OCI-LY1 (cell line): ENCODE measurements around the gene FAM229A.
A peak's percentile ranks its signal among the peaks of the same experiment; 100 is the strongest.

Experiments
- H2AFZ ChIP-seq: fragments of 200-600 bp; sonication (generic), shearing (Covaris generic); 2 replicates; pipeline ENCODE4 v1.6.0; 2014; ENCODE audit warnings: antibody characterized with exemption, mild to moderate bottlenecking, low read length
- H3F3A ChIP-seq: fragments of 200-600 bp; sonication (generic), shearing (Covaris generic); 2 replicates; pipeline ENCODE4 v1.6.0; 2014; ENCODE audit warnings: mild to moderate bottlenecking, antibody characterized with exemption, low read length, moderate library complexity; ENCODE audit not compliant: insufficient read depth
- H3K27ac ChIP-seq: fragments of 200-600 bp; sonication (generic); 2 replicates; pipeline ENCODE4 v1.5.1; 2014; ENCODE audit warnings: low read length, mixed run types, mild to moderate bottlenecking, low read depth; ENCODE audit not compliant: poor library complexity, severe bottlenecking
- H3K27me3 ChIP-seq: fragments of 200-600 bp; sonication (generic); 2 replicates; pipeline ENCODE4 v1.6.0; 2014; ENCODE audit warnings: antibody characterized with exemption, mild to moderate bottlenecking, low read length, moderate library complexity; ENCODE audit not compliant: insufficient read depth
- H3K36me3 ChIP-seq: fragments of 200-600 bp; sonication (generic); 2 replicates; pipeline ENCODE4 v1.6.1; 2014; ENCODE audit warnings: mild to moderate bottlenecking, antibody characterized with exemption, low read length, moderate library complexity, mixed read lengths; ENCODE audit not compliant: insufficient read depth
- H3K4me1 ChIP-seq: fragments of 200-600 bp; sonication (generic); 2 replicates; pipeline ENCODE4 v1.5.1; 2014; ENCODE audit warnings: mild to moderate bottlenecking, low read length, moderate library complexity; ENCODE audit not compliant: insufficient read depth, severe bottlenecking
- H3K4me2 ChIP-seq: fragments of 200-600 bp; sonication (generic), shearing (Covaris generic); 2 replicates; pipeline ENCODE4 v1.6.1; 2014; ENCODE audit warnings: low read length
- H3K4me3 ChIP-seq: fragments of 200-600 bp; sonication (generic); 2 replicates; pipeline ENCODE4 v1.5.1; 2014; ENCODE audit warnings: low read length, low read depth, mild to moderate bottlenecking, mixed read lengths; ENCODE audit not compliant: poor library complexity, severe bottlenecking
- H3K79me2 ChIP-seq: fragments of 200-600 bp; shearing (Covaris generic); 2 replicates; pipeline ENCODE4 v1.6.1; 2016; ENCODE audit warnings: mixed run types, low read length, mixed read lengths; ENCODE audit not compliant: insufficient read depth
- H3K9ac ChIP-seq: fragments of 200-600 bp; sonication (generic), shearing (Covaris generic); 2 replicates; pipeline ENCODE4 v1.6.1; 2014; ENCODE audit warnings: mild to moderate bottlenecking, low read length, mixed read lengths
- H3K9me2 ChIP-seq: fragments of 200-600 bp; sonication (generic), shearing (Covaris generic); 2 replicates; pipeline ENCODE4 v1.6.1; 2014; ENCODE audit warnings: low read depth, mild to moderate bottlenecking, low read length, mixed read lengths
- H3K9me3 ChIP-seq: fragments of 200-600 bp; shearing (Covaris generic); 2 replicates; pipeline ENCODE4 v1.6.1; 2014; ENCODE audit warnings: low read length, mixed read lengths
- H4K20me1 ChIP-seq: fragments of 200-600 bp; sonication (generic), shearing (Covaris generic); 2 replicates; pipeline ENCODE4 v1.6.0; 2016; ENCODE audit warnings: mild to moderate bottlenecking, low read length; ENCODE audit not compliant: insufficient read depth
- EZH2 ChIP-seq: fragments of 200-600 bp; sonication (generic), shearing (Covaris generic); IDR thresholded peaks from 2 replicates; pipeline ENCODE4 v1.8.0; 2017; ENCODE audit warnings: borderline replicate concordance, mixed run types, mild to moderate bottlenecking, antibody characterized with exemption, low read length, moderate library complexity, mixed read lengths
- TF ChIP-seq, protein P1 (sequence below): fragments of 200-600 bp; sonication (generic), shearing (Covaris generic); IDR thresholded peaks from 2 replicates; pipeline ENCODE4 v1.5.1; 2017; ENCODE audit warnings: mild to moderate bottlenecking, antibody characterized with exemption, low read length, moderate library complexity, mixed read lengths

FAM229A gene

DNA sequence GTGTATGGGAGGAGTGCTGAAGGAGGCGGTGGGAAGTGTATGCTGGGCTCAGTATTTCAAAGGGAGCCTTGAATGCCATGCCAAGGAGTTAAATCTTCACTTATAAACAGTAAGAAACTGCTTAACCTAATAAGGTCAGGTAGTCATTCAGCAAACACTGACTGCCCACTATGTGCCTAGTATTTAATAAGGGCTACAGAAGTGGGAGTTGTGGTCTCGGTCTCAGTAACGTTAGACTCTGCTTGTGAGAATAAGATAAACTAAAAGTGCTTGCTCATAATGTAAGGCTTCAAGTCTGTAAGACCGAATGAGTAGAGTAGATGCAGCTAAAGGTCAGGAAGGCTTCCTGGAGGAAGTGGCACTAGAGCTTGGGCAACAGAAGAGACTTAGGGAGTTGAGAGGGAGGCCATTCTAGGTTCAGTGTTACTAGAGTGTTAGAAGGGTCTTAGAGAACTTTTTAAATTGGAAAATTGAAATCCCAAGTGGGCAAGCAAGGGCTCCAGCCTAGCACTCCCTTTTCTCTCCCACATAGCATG lies 32.3 kb downstream of the FAM229A start:
- no peak for TF ChIP-seq EZH2

DNA sequence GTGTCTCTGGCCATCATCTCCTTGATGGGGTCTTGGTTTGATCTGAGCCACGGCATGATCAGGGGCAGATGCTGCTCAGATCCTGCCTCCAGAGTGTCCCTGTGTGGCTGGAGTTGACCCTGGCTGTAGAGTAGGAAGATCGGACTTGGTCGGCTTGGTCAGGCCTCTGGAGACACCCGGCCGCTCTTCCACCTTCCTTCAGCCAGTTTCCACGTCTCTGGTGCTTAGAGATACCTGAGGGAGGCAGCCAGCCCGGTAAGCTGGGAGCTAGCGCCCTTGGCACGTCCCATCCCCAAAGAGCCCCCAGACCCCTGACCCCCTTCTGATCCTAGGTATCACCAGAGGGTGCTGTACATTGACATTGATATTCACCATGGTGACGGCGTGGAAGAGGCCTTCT lies 35.1 kb downstream of the FAM229A start:
- Histone ChIP-seq H3K4me1 (peaks cover 12% of the 10 kb centered on the region), H2AFZ (no peak overlapping the region), H3K36me3 (peaks cover 98% of the 10 kb centered on the region), H3K79me2 (no peaks in the 10 kb centered on the region), H4K20me1 (no peaks in the 10 kb centered on the region), H3K27me3 (no peaks in the 10 kb centered on the region), H3K27ac (no peak overlapping the region), H3K4me2 (no peak overlapping the region), H3K9me3 (no peaks in the 10 kb centered on the region), H3K9me2 (no peaks in the 10 kb centered on the region), H3F3A (0 out of 2 replicates have a peak, but pooled peaks cover 5% of the 10 kb centered on the region), H3K9ac (no peak overlapping the region), H3K4me3 (no peak overlapping the region)
- TF ChIP-seq, protein P1, sequence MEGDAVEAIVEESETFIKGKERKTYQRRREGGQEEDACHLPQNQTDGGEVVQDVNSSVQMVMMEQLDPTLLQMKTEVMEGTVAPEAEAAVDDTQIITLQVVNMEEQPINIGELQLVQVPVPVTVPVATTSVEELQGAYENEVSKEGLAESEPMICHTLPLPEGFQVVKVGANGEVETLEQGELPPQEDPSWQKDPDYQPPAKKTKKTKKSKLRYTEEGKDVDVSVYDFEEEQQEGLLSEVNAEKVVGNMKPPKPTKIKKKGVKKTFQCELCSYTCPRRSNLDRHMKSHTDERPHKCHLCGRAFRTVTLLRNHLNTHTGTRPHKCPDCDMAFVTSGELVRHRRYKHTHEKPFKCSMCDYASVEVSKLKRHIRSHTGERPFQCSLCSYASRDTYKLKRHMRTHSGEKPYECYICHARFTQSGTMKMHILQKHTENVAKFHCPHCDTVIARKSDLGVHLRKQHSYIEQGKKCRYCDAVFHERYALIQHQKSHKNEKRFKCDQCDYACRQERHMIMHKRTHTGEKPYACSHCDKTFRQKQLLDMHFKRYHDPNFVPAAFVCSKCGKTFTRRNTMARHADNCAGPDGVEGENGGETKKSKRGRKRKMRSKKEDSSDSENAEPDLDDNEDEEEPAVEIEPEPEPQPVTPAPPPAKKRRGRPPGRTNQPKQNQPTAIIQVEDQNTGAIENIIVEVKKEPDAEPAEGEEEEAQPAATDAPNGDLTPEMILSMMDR: no peak
- TF ChIP-seq EZH2: no peak

More for the DNA sequence above, 32.3 kb downstream of the FAM229A start:
- no peaks in the 10 kb centered on the region for H4K20me1 ChIP-seq
- no peak overlapping the region for H2AFZ ChIP-seq
- no peaks in the 10 kb centered on the region for H3K27me3 ChIP-seq
- peaks cover 97% of the 10 kb centered on the region for H3K36me3 ChIP-seq
- peaks cover 27% of the 10 kb centered on the region for H3K4me1 ChIP-seq
- no peaks in the 10 kb centered on the region for H3K9me3 ChIP-seq
- no peak overlapping the region for H3K4me2 ChIP-seq
- peaks cover 4% of the 10 kb centered on the region; the same call in 1 of the 2 replicates for H3K79me2 ChIP-seq
- H3K27ac ChIP-seq: no peak overlapping the region
- H3K9ac ChIP-seq: no peak overlapping the region
- H3K9me2 ChIP-seq: no peaks in the 10 kb centered on the region
- H3K4me3 ChIP-seq: no peak overlapping the region
- peaks cover 15% of the 10 kb centered on the region for H3F3A ChIP-seq

DNA sequence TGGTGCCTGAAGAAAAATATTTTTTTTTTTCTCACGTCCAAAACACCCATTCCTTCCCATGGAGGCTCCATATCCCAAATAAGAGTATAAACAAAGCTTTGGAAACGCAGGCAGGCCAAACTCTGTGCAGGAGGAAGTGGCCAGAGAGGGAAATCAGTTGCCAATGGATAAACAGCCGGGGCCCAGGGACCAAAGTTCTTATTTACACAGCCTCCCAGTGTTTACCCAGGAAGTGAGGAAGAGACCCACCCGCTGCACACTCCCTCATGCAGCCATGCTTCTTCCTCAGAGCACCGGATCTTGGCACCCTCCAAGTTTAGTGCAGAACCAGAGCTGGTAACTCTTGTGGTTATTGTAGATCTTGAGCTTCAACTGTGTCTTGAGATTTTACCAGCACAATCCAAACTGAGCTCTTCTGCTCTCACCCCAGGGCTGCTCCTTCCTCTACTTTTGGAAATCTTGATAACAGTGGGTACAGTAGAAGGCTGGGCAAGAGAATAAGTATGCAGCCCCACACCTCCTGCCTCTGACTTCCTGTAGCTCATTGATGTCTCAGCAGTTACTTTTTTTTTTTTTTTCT lies 40.5 kb downstream of the FAM229A start:
- Histone ChIP-seq H3K36me3 (peaks cover 93% of the 10 kb centered on the region), H3K4me1 (peaks cover 58% of the 10 kb centered on the region)

More for the DNA sequence above, 40.5 kb downstream of the FAM229A start:
- peak overlapping the region; percentile 35; the same call in 1 of the 2 replicates for H3K9ac ChIP-seq
- no peaks in the 10 kb centered on the region for H3K9me2 ChIP-seq
- no peaks in the 10 kb centered on the region for H3K79me2 ChIP-seq
- H3K4me3 ChIP-seq: no peak overlapping the region
- H2AFZ ChIP-seq: no peak overlapping the region
- H4K20me1 ChIP-seq: no peaks in the 10 kb centered on the region
- H3K27ac ChIP-seq: peak overlapping the region; percentile 92
- H3F3A ChIP-seq: 0 out of 2 replicates have a peak, but pooled peaks cover 5% of the 10 kb centered on the region
- no peaks in the 10 kb centered on the region for H3K9me3 ChIP-seq
- H3K4me2 ChIP-seq: peak overlapping the region; percentile 62; the same call in 1 of the 2 replicates
- no peaks in the 10 kb centered on the region for H3K27me3 ChIP-seq
- TF ChIP-seq, protein P1: no peak
- TF ChIP-seq EZH2: no peak
